Embryonic facial prominence (tissue), 1 donor: Measurements from ENCODE around the gene GK2.

Experiments
- DNase-seq: peaks from one replicate; pipeline ENCODE4 v3.0.0-alpha.2; 2016; ENCODE audit errors: extremely low spot score

GK2 gene

DNA sequence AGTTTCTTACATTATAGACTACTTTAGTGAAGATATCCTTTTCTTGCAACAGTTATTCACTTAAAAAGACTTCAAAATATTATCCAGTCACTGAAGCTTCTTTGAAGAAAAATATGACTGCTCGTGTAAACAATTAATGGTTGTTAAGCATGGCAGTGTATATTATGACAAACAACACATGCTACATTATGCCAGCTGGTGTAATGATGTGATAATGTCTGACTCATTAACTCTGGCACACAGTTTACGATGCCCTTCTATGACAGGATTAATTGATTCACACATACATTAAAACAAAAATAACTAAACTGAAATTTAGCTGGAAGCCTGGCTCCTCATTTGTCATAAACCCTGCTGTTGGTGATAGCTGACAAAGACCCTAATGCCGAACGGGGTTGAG is 22.4 kb downstream of the GK2 start:
- no peak for DNase-seq

DNA sequence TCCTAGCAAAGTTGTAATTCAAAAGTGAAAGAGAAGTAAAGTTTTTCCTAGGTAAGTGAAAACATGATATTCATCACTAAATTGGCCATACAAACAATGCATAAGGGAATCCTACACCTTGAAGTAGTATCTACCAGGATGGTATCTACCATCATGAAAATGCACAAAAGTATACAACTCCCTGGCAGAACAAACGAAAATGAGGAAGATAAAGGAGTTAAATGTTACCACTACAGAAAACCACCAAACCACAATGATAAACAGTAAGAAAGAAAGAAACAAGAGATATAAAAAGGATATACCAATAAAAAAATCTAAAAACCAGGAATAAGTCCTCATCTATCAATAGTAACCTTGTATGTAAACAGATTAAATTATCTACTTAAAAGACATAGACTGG is 26.9 kb downstream of the GK2 start:
- DNase-seq, result no peak

- no peak for DNase-seq
These were observed 38.0 kb downstream of the GK2 start for GRCh38 chr4:79370026-79370425.

- DNase-seq, result no peak
These were observed 40.9 kb downstream of the GK2 start for GRCh38 chr4:79367096-79367495.

GRCh38 chr4:79366422-79366821 is 41.6 kb downstream of the GK2 start:
- DNase-seq, result no peak

- DNase-seq, result no peak
These were observed 44.0 kb downstream of the GK2 start for GRCh38 chr4:79364061-79364460.

GRCh38 chr4:79362626-79363025 is 45.4 kb downstream of the GK2 start:
- DNase-seq, result no peak

- no peak for DNase-seq
These were observed 48.0 kb downstream of the GK2 start for GRCh38 chr4:79360006-79360405.

- DNase-seq, result no peak
These were observed 49.6 kb downstream of the GK2 start for GRCh38 chr4:79358438-79358837.

DNA sequence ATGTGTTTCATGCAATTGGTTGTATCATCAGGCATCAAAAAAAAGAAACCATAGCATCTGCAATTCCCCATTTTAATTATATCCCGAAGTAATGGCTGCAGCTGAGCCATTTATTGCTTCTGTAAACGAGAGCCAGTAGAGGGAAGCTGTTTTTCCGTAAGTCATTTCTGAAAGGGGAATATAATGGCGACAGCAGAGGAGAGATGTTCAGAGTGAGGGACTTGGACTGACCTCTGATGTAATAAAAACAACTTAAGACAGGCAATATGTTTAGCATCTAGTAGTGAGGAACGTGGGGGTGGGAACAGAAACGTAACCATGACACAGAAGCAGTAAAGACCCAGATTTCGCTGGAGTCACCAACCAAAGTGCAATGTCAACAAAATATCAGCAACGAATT is 50.7 kb downstream of the GK2 start:
- no peak for DNase-seq
